Dermis blood vessel endothelial cell (primary cell): ENCODE measurements around the gene NR4A3. TPM values are rescaled to one million over a fixed set of nuclear protein-coding genes. Genes with fewer than 3 reads are reported as not detected.
"Not testable (repeated sequence)": the region's sequence is repeated elsewhere in the genome, so short reads cannot be mapped to it uniquely, and the experiment has no call there.

Experiments
- DNase-seq: peaks from one replicate; pipeline ENCODE4 v3.0.0; 2010
- total RNA-seq: library from RNA; depleted of rRNA; stranded (reverse); fragments of >200 nt; gene quantifications from 2 replicates; pipeline ENCODE4 v1.2.3, GENCODE V29; 2014

NR4A3 gene
- 0.05 TPM in 1 of 2 replicates, not detected in the other for total RNA-seq

GRCh38 chr9:99821396-99822108 lies at the start of gene NR4A3:
NR4A3 (plus strand) TSS chr9:99821885; CDS start chr9:99828043, 6,158 bp downstream.
- peak; percentile 98 for DNase-seq

GRCh38 chr9:99773468-99774138 lies 48.1 kb upstream of the NR4A3 start:
- DNase-seq, result no peak

GRCh38 chr9:99778308-99778707 lies 43.4 kb upstream of the NR4A3 start:
- peak; percentile 50 for DNase-seq

GRCh38 chr9:99778836-99779235 lies 42.8 kb upstream of the NR4A3 start:
- DNase-seq, result no peak

GRCh38 chr9:99779277-99779676 lies 42.4 kb upstream of the NR4A3 start:
- DNase-seq, result no peak

- DNase-seq, result not testable (repeated sequence)
Observed at GRCh38 chr9:99782349-99782748, 39.3 kb upstream of the NR4A3 start.

GRCh38 chr9:99782962-99783718 lies 38.5 kb upstream of the NR4A3 start:
- no peak for DNase-seq

- DNase-seq, result no peak
Observed at GRCh38 chr9:99783799-99784198, 37.9 kb upstream of the NR4A3 start.

- no peak for DNase-seq
Observed at GRCh38 chr9:99785010-99785590, 36.6 kb upstream of the NR4A3 start.

- no peak for DNase-seq
Observed at GRCh38 chr9:99787556-99787955, 34.1 kb upstream of the NR4A3 start.

- DNase-seq, result no peak
Observed at GRCh38 chr9:99793528-99793927, 28.2 kb upstream of the NR4A3 start.

GRCh38 chr9:99796231-99796630 lies 25.5 kb upstream of the NR4A3 start:
- no peak for DNase-seq

- DNase-seq, result no peak
Observed at GRCh38 chr9:99801775-99802174, 19.9 kb upstream of the NR4A3 start.

GRCh38 chr9:99803694-99804093 lies 18.0 kb upstream of the NR4A3 start:
- DNase-seq, result no peak

GRCh38 chr9:99807276-99807852 lies 14.3 kb upstream of the NR4A3 start:
- DNase-seq, result peak; percentile 78

GRCh38 chr9:99807956-99808355 lies 13.7 kb upstream of the NR4A3 start:
- DNase-seq, result no peak

- DNase-seq, result no peak
Observed at GRCh38 chr9:99808454-99808853, 13.2 kb upstream of the NR4A3 start.

- DNase-seq, result no peak
Observed at GRCh38 chr9:99809586-99810319, 11.9 kb upstream of the NR4A3 start.

- no peak for DNase-seq
Observed at GRCh38 chr9:99811172-99811571, 10.5 kb upstream of the NR4A3 start.

- DNase-seq, result no peak
Observed at GRCh38 chr9:99811598-99812383, 9.9 kb upstream of the NR4A3 start.

- no peak for DNase-seq
Observed at GRCh38 chr9:99813739-99814138, 7.9 kb upstream of the NR4A3 start.
